Measurements from ENCODE around the gene RDH16. TPM values are rescaled to one million over a fixed set of nuclear protein-coding genes. Genes with fewer than 3 reads are reported as not detected.

Gene RDH16
- total RNA-seq, 2 donors from 2014 or later = 1.1 to 3.0 TPM

DNA sequence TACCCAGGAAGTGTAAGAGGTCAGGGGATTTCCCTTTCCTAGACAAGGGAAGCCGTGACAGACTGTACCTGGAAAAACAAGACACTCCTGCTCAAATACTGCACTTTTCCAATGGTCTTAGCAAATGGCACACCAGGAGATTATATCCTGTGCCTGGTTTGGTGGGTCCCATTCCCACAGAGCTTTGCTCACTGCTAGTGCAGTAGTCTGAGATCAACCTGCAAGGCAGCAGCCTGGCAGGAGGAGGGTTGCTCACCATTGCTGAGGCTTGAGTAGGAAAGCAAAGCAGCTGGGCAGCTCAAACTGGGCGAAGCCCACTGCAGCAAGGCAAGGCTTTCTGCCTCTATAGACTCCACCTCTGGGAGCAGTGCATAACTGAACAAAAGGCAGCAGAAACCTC is 1.0 kb upstream of the RDH16 start:
- peaks cover 51% of the 10 kb centered on the region for H3K9me3 Mint-ChIP-seq
- H3K9me3 ChIP-seq (ENCODE audit: control insufficient read depth, low read length) = peaks cover 8% of the 10 kb centered on the region

DNA sequence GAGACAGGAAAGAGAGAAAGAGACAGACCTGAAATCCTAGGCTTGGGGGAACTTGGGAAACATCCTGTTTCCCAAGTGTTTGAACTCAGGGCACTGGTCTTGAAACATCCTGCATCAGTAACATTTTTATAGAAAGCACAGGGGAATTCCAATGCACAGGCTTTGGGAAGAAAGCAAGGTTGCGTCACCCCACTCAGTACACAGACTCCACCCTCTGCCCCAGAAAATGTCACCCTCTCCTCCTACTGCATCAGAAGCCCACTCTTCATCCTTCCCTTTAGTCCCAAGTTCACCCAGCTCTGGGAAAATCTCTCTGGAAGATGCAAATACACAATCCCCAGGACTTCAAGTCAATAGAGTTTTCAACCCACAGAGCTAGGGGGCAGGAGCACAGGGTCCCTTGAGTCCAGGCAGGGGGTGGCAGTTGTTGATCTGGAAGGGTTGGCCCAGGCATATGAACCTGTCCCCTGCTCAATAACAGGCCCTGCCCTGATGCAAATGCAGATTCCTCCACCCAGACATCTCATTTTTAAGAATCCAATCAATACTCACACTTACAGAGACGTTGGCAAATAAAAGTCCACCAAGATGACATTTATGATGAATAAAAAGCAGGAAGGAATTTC is 1.7 kb downstream of the RDH16 start:
- peaks cover 21% of the 10 kb centered on the region for H3K27me3 Mint-ChIP-seq (ENCODE audit: insufficient read depth)
- WGBS, 2 experiments (ENCODE audit: insufficient coverage in 1 of 2, insufficient read length in 1 of 2) = 82 to 100% methylated on average over 1 to 2 of the region's 2 CpGs

More for the DNA sequence above, 1.0 kb upstream of the RDH16 start:
- H3K27ac ChIP-seq (ENCODE audit: low read depth, low read length) = no peak overlapping the region
- Mint-ChIP-seq H3K4me3 (no peak overlapping the region), H3K4me1 (no peaks in the 10 kb centered on the region), H3K36me3 (ENCODE audit: low read depth) (no peaks in the 10 kb centered on the region), H3K27me3 (ENCODE audit: insufficient read depth) (peaks cover 20% of the 10 kb centered on the region), H3K27ac (no peak overlapping the region)
- TF ChIP-seq, protein P1, sequence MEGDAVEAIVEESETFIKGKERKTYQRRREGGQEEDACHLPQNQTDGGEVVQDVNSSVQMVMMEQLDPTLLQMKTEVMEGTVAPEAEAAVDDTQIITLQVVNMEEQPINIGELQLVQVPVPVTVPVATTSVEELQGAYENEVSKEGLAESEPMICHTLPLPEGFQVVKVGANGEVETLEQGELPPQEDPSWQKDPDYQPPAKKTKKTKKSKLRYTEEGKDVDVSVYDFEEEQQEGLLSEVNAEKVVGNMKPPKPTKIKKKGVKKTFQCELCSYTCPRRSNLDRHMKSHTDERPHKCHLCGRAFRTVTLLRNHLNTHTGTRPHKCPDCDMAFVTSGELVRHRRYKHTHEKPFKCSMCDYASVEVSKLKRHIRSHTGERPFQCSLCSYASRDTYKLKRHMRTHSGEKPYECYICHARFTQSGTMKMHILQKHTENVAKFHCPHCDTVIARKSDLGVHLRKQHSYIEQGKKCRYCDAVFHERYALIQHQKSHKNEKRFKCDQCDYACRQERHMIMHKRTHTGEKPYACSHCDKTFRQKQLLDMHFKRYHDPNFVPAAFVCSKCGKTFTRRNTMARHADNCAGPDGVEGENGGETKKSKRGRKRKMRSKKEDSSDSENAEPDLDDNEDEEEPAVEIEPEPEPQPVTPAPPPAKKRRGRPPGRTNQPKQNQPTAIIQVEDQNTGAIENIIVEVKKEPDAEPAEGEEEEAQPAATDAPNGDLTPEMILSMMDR (conservative IDR thresholded peaks at IDR 0.05) = no peak
- no peak overlapping the region for H3K9ac ChIP-seq (ENCODE audit: extremely low read depth, low read length, poor library complexity, severe bottlenecking)
- no peaks in the 10 kb centered on the region for H3K27me3 ChIP-seq (ENCODE audit: control insufficient read depth, insufficient read depth, low read length, poor library complexity, severe bottlenecking)
- 84 to 94% methylated on average over 2 of the region's 2 CpGs for WGBS, 2 experiments (ENCODE audit: insufficient coverage in 1 of 2, insufficient read length in 1 of 2)
- H3K36me3 ChIP-seq (ENCODE audit: control insufficient read depth, insufficient read depth, low read length) = no peaks in the 10 kb centered on the region
- H3K4me1 ChIP-seq (ENCODE audit: control insufficient read depth, insufficient read depth, low read length) = no peaks in the 10 kb centered on the region
- H3K4me3 ChIP-seq (ENCODE audit: low read length) = no peak overlapping the region
- DNase-seq = peak; percentile 25

DNA sequence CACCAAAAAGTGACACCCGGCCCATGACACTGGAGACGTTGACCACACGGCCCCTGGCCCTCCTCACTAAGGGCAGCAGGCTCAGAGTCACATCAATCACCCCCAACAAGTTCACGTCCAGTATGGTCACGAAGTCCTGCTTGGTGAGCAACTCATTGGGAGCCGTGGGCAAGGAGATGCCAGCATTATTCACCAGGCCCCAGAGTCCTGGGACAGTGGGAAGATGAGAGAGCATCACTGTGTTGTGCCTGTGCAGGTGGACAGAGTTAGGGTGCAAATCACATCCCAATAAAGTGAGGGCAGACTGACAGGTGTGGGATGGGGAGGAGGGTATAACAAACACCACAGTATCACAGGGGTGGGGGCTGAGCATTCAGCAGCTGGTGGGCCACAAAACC is 2.5 kb downstream of the RDH16 start:
- H3K4me3 Mint-ChIP-seq = no peak overlapping the region
- no peaks in the 10 kb centered on the region for H3K4me1 Mint-ChIP-seq

More for the DNA sequence above, 1.7 kb downstream of the RDH16 start:
- H3K4me3 ChIP-seq (ENCODE audit: low read length) = no peak overlapping the region
- no peaks in the 10 kb centered on the region for H3K27me3 ChIP-seq (ENCODE audit: control insufficient read depth, insufficient read depth, low read length, poor library complexity, severe bottlenecking)
- no peak overlapping the region for H3K4me3 Mint-ChIP-seq
- peaks cover 8% of the 10 kb centered on the region for H3K9me3 ChIP-seq (ENCODE audit: control insufficient read depth, low read length)
- H3K9ac ChIP-seq (ENCODE audit: extremely low read depth, low read length, poor library complexity, severe bottlenecking) = no peak overlapping the region
- peaks cover 25% of the 10 kb centered on the region for H3K9me3 Mint-ChIP-seq
- TF ChIP-seq, protein P1 (conservative IDR thresholded peaks at IDR 0.05) = no peak
- no peaks in the 10 kb centered on the region for H3K4me1 Mint-ChIP-seq
- peaks cover 2% of the 10 kb centered on the region for H3K36me3 Mint-ChIP-seq (ENCODE audit: low read depth)
- H3K27ac Mint-ChIP-seq = no peak overlapping the region
- DNase-seq = no peak
- no peak overlapping the region for H3K27ac ChIP-seq (ENCODE audit: low read depth, low read length)
- no peaks in the 10 kb centered on the region for H3K36me3 ChIP-seq (ENCODE audit: control insufficient read depth, insufficient read depth, low read length)
- H3K4me1 ChIP-seq (ENCODE audit: control insufficient read depth, insufficient read depth, low read length) = no peaks in the 10 kb centered on the region

More for the DNA sequence above, 2.5 kb downstream of the RDH16 start:
- peaks cover 21% of the 10 kb centered on the region for H3K9me3 Mint-ChIP-seq
- H3K27me3 ChIP-seq (ENCODE audit: control insufficient read depth, insufficient read depth, low read length, poor library complexity, severe bottlenecking) = no peaks in the 10 kb centered on the region
- no peaks in the 10 kb centered on the region for H3K36me3 ChIP-seq (ENCODE audit: control insufficient read depth, insufficient read depth, low read length)
- peaks cover 2% of the 10 kb centered on the region for H3K36me3 Mint-ChIP-seq (ENCODE audit: low read depth)
- H3K27ac ChIP-seq (ENCODE audit: low read depth, low read length) = no peak overlapping the region
- no peaks in the 10 kb centered on the region for H3K4me1 ChIP-seq (ENCODE audit: control insufficient read depth, insufficient read depth, low read length)
- WGBS, 2 experiments (ENCODE audit: insufficient coverage in 1 of 2, insufficient read length in 1 of 2) = 78 to 80% methylated on average over 1 to 6 of the region's 6 CpGs
- TF ChIP-seq, protein P1 (conservative IDR thresholded peaks at IDR 0.05) = no peak
- no peak for DNase-seq
- no peak overlapping the region for H3K4me3 ChIP-seq (ENCODE audit: low read length)
- peaks cover 8% of the 10 kb centered on the region for H3K9me3 ChIP-seq (ENCODE audit: control insufficient read depth, low read length)
- no peak overlapping the region for H3K27ac Mint-ChIP-seq
- H3K27me3 Mint-ChIP-seq (ENCODE audit: insufficient read depth) = peaks cover 25% of the 10 kb centered on the region
- H3K9ac ChIP-seq (ENCODE audit: extremely low read depth, low read length, poor library complexity, severe bottlenecking) = no peak overlapping the region
